OCI-LY3 (cell line): ENCODE data around the gene DAPP1.

Experiments used
- EZH2phosphoT487 ChIP-seq: fragments of 200-600 bp; shearing (Covaris generic); IDR thresholded peaks from 2 replicates; pipeline ENCODE4 v1.6.1; 2018; ENCODE audit warnings: antibody characterized with exemption, mixed run types, low read depth
- TF ChIP-seq, protein P1 (sequence below): fragments of 200-600, 300-600 bp; sonication (generic); IDR thresholded peaks from 2 replicates; pipeline ENCODE4 v1.5.1; 2014; ENCODE audit warnings: antibody characterized with exemption, low read length, low read depth

DNA sequence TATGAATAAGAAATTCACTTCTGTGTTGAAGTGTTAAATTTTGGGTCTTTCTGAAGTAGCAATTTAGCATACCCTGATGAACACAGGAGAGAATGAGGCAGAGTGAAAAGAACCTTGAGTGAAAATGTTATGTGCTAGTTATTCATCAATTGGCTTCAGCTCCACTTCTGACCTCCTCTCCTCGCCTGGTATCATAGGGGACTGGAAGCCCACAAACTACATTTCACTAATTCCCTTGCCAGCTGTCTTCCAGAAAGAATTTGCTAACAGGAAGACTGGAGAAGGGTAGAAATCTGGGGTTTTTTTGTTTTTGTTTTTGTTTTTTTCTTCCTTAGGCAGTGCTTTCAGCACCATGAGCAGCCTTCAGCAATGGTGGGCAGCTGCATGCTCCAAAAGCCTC is 5.5 kb upstream of the DAPP1 start:
- TF ChIP-seq, protein P1, sequence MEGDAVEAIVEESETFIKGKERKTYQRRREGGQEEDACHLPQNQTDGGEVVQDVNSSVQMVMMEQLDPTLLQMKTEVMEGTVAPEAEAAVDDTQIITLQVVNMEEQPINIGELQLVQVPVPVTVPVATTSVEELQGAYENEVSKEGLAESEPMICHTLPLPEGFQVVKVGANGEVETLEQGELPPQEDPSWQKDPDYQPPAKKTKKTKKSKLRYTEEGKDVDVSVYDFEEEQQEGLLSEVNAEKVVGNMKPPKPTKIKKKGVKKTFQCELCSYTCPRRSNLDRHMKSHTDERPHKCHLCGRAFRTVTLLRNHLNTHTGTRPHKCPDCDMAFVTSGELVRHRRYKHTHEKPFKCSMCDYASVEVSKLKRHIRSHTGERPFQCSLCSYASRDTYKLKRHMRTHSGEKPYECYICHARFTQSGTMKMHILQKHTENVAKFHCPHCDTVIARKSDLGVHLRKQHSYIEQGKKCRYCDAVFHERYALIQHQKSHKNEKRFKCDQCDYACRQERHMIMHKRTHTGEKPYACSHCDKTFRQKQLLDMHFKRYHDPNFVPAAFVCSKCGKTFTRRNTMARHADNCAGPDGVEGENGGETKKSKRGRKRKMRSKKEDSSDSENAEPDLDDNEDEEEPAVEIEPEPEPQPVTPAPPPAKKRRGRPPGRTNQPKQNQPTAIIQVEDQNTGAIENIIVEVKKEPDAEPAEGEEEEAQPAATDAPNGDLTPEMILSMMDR: no peak
- no peak for TF ChIP-seq EZH2phosphoT487
